Stimulated activated CD4-positive, alpha-beta T cell treated with anti-CD3 and anti-CD28 coated beads, Interleukin-4, amount 100 ng/mL, for 24 hours (primary cell): ENCODE measurements around the gene KCNH1.

Source experiments
- DNase-seq: peaks from one replicate; pipeline ENCODE4 v3.0.0-alpha.2; 2020

The KCNH1 gene

GRCh38 chr1:210748796-210749195, 385.2 kb downstream of the KCNH1 start:
- DNase-seq, result no peak

GRCh38 chr1:210747890-210748289, 386.1 kb downstream of the KCNH1 start:
- DNase-seq, result no peak

GRCh38 chr1:210747112-210747511, 386.8 kb downstream of the KCNH1 start:
- no peak for DNase-seq

- DNase-seq, result no peak
These were observed 387.8 kb downstream of the KCNH1 start for GRCh38 chr1:210746024-210746731.

- DNase-seq, result no peak
These were observed 390.9 kb downstream of the KCNH1 start for GRCh38 chr1:210743038-210743437.

GRCh38 chr1:210741564-210741963, 392.4 kb downstream of the KCNH1 start:
- DNase-seq, result no peak

GRCh38 chr1:210739627-210740026, 394.3 kb downstream of the KCNH1 start:
- DNase-seq, result no peak

- DNase-seq, result no peak
These were observed 395.7 kb downstream of the KCNH1 start for GRCh38 chr1:210738256-210738655.

- DNase-seq, result no peak
These were observed 397.2 kb downstream of the KCNH1 start for GRCh38 chr1:210736713-210737112.

- DNase-seq, result no peak
These were observed 402.4 kb downstream of the KCNH1 start for GRCh38 chr1:210731597-210731996.

- no peak for DNase-seq
These were observed 402.8 kb downstream of the KCNH1 start for GRCh38 chr1:210731193-210731592.

GRCh38 chr1:210730023-210730422, 403.9 kb downstream of the KCNH1 start:
- DNase-seq, result no peak

- no peak for DNase-seq
These were observed 405.4 kb downstream of the KCNH1 start for GRCh38 chr1:210728437-210729149.

- no peak for DNase-seq
These were observed 406.2 kb downstream of the KCNH1 start for GRCh38 chr1:210727709-210728108.

GRCh38 chr1:210726621-210727020, 407.3 kb downstream of the KCNH1 start:
- DNase-seq, result peak; percentile 7

GRCh38 chr1:210724768-210725167, 409.2 kb downstream of the KCNH1 start:
- DNase-seq, result no peak

- DNase-seq, result no peak
These were observed 410.3 kb downstream of the KCNH1 start for GRCh38 chr1:210723646-210724045.

- no peak for DNase-seq
These were observed 411.4 kb downstream of the KCNH1 start for GRCh38 chr1:210722410-210723081.

- DNase-seq, result no peak
These were observed 418.9 kb downstream of the KCNH1 start for GRCh38 chr1:210715072-210715471.

- DNase-seq, result no peak
These were observed 421.9 kb downstream of the KCNH1 start for GRCh38 chr1:210711825-210712612.

GRCh38 chr1:210709701-210710100, 424.2 kb downstream of the KCNH1 start:
- DNase-seq, result no peak

GRCh38 chr1:210707300-210708240, 426.4 kb downstream of the KCNH1 start:
- DNase-seq, result no peak
